MCF 10A (cell line): ENCODE data around the gene SLC5A6. TPM values are rescaled to one million over a fixed set of nuclear protein-coding genes. Genes with fewer than 3 reads are reported as not detected.

Experiments
- BruUV-seq: library from RNA; stranded (reverse); fragments of 400-500 nt; replicated peaks from 2 replicates; lab custom pipeline; 2021; lab: Mats Ljungman, UMichigan
- CTCF ChIA-PET: fragments of 300-600 bp; sonication (Branson Sonifier 250); formaldehyde crosslinking; extraction: SDS; loops from one replicate; lab custom pipeline; 2021; ENCODE audit warnings: antibody characterized with exemption, inconsistent platforms; lab: Yijun Ruan, JAX
- POLR2A ChIA-PET: fragments of 300-600, 350-650 bp; sonication (Branson Sonifier 250); formaldehyde crosslinking; extraction: SDS; loops from one replicate; lab custom pipeline; 2020; ENCODE audit warnings: antibody characterized with exemption, inconsistent platforms; lab: Yijun Ruan, JAX
- DNase-seq: peaks from one replicate; pipeline ENCODE4 v3.0.0-alpha.2; 2018; ENCODE audit not compliant: unreplicated experiment
- H3K27ac Mint-ChIP-seq: one replicate; pipeline ENCODE4 v1.8.0; 2022; ENCODE audit warnings: mild to moderate bottlenecking, low read depth, mixed read lengths; ENCODE audit not compliant: unreplicated experiment
- H3K27me3 Mint-ChIP-seq: one replicate; pipeline ENCODE4 v1.8.0; 2022; ENCODE audit warnings: mixed read lengths; ENCODE audit not compliant: insufficient read depth, unreplicated experiment
- H3K36me3 Mint-ChIP-seq: one replicate; pipeline ENCODE4 v1.8.0; 2022; ENCODE audit warnings: mild to moderate bottlenecking, moderate library complexity, mixed read lengths; ENCODE audit not compliant: insufficient read depth, unreplicated experiment
- H3K4me1 Mint-ChIP-seq: one replicate; pipeline ENCODE4 v1.8.0; 2022; ENCODE audit warnings: mixed read lengths; ENCODE audit not compliant: insufficient read depth, unreplicated experiment
- H3K4me3 Mint-ChIP-seq: one replicate; pipeline ENCODE4 v1.8.0; 2022; ENCODE audit warnings: mild to moderate bottlenecking, moderate library complexity, mixed read lengths; ENCODE audit not compliant: unreplicated experiment
- H3K9me3 Mint-ChIP-seq: one replicate; pipeline ENCODE4 v1.8.0; 2022; ENCODE audit warnings: mixed read lengths; ENCODE audit not compliant: unreplicated experiment
- CTCF ChIP-seq: fragments of 200-600 bp; IDR thresholded peaks from one replicate; pipeline ENCODE4 v1.8.0; 2022; ENCODE audit warnings: antibody characterized with exemption, mild to moderate bottlenecking; ENCODE audit not compliant: unreplicated experiment
- intact Hi-C: fragments of 100-400 bp; cut with micrococcal nuclease; formaldehyde crosslinking; loops from 2 replicates; pipeline ENCODE4 v1.14.1; 2022
- total RNA-seq: library from RNA; stranded (reverse); gene quantifications from 2 replicates; pipeline ENCODE4 v1.2.3, GENCODE V29; 2022

Gene SLC5A6
- total RNA-seq, 1 experiment from 2014 or later, result 25.9 TPM

GRCh38 chr2:27174638-27175037 is 37.4 kb downstream of the SLC5A6 start:
- Mint-ChIP-seq H3K36me3 (no peaks in the 10 kb centered on the region), H3K9me3 (no peaks in the 10 kb centered on the region), H3K27me3 (no peaks in the 10 kb centered on the region), H3K4me1 (peaks cover 7% of the 10 kb centered on the region), H3K4me3 (no peak overlapping the region), H3K27ac (no peak overlapping the region)
- TF ChIP-seq CTCF, result no peak
- intact Hi-C loops, result no loop called here
- no TSS peak for BruUV-seq
- DNase-seq, result no peak
- ChIA-PET CTCF (no interaction called here), POLR2A (interaction anchor here (0.6 to 1.0 kb wide), 2 partner anchors 10 to 18 kb away, joined by 3 read pairs; no protein-coding TSS in a partner anchor)

GRCh38 chr2:27171351-27171848 is 40.7 kb downstream of the SLC5A6 start:
- H3K27ac Mint-ChIP-seq, result no peak overlapping the region
- intact Hi-C loops, result loop anchor here (2.0 kb wide), 1 partner anchor 19 kb away; no protein-coding TSS in a partner anchor
- CTCF ChIA-PET, result interaction anchor here (0.6 to 2.4 kb wide), 7 partner anchors 11 to 777 kb away, joined by 3 to 27 read pairs (median 5); no protein-coding TSS in a partner anchor
- no peak overlapping the region for H3K4me3 Mint-ChIP-seq
- H3K4me1 Mint-ChIP-seq, result peaks cover 7% of the 10 kb centered on the region
- no peaks in the 10 kb centered on the region for H3K9me3 Mint-ChIP-seq
- no peaks in the 10 kb centered on the region for H3K27me3 Mint-ChIP-seq
- no peak for TF ChIP-seq CTCF
- POLR2A ChIA-PET, result interaction anchor here (0.6 to 0.7 kb wide), 3 partner anchors 52 to 515 kb away, joined by 3 to 4 read pairs (median 3); partner anchors contain the start of gene MPV17
- BruUV-seq, result no TSS peak
- no peak for DNase-seq
- no peaks in the 10 kb centered on the region for H3K36me3 Mint-ChIP-seq

GRCh38 chr2:27170581-27171337 is 41.3 kb downstream of the SLC5A6 start:
- ChIA-PET POLR2A (interaction anchor here (0.7 kb wide), 2 partner anchors 53 to 514 kb away, joined by 3 read pairs; no protein-coding TSS in a partner anchor), CTCF (interaction anchor here (0.6 to 2.4 kb wide), 14 partner anchors 8 to 777 kb away, joined by 3 to 27 read pairs (median 4); partner anchors contain the start of gene TCF23)
- intact Hi-C loops, result loop anchor here (2.0 kb wide), 1 partner anchor 20 kb away; no protein-coding TSS in a partner anchor
- TF ChIP-seq CTCF, result no peak
- Mint-ChIP-seq H3K4me3 (no peak overlapping the region), H3K36me3 (no peaks in the 10 kb centered on the region), H3K27ac (no peak overlapping the region), H3K9me3 (no peaks in the 10 kb centered on the region), H3K4me1 (peaks cover 7% of the 10 kb centered on the region), H3K27me3 (no peaks in the 10 kb centered on the region)
- peak; percentile 26 for DNase-seq
- no TSS peak for BruUV-seq
